Osteoblast (primary cell): ENCODE results near the gene ZNF350. TPM values are rescaled to one million over a fixed set of nuclear protein-coding genes. Genes with fewer than 3 reads are reported as not detected.

Source experiments
- DNase-seq: peaks from one replicate; pipeline ENCODE4 v3.0.0; 2011; ENCODE audit warnings: low spot score, mixed read lengths; ENCODE audit not compliant: insufficient read length; ENCODE audit errors: missing footprints
- H2AFZ ChIP-seq: 2 replicates; pipeline ENCODE4 v1.6.0; 2011; ENCODE audit warnings: mild to moderate bottlenecking, low read length
- H3K27ac ChIP-seq: 2 replicates; pipeline ENCODE4 v1.5.1; 2011; ENCODE audit warnings: mild to moderate bottlenecking, low read depth, low read length, moderate library complexity
- H3K27me3 ChIP-seq: 2 replicates; pipeline ENCODE4 v1.6.0; 2012; ENCODE audit warnings: mild to moderate bottlenecking, control low read depth, inconsistent platforms, low read length, moderate library complexity; ENCODE audit not compliant: insufficient read depth
- H3K36me3 ChIP-seq: 2 replicates; pipeline ENCODE4 v1.5.1; 2011; ENCODE audit warnings: mild to moderate bottlenecking, low read length, control low read depth, moderate library complexity; ENCODE audit not compliant: insufficient read depth
- H3K4me1 ChIP-seq: 2 replicates; pipeline ENCODE4 v1.5.1; 2011; ENCODE audit warnings: mild to moderate bottlenecking, low read length, control low read depth, moderate library complexity; ENCODE audit not compliant: insufficient read depth
- H3K4me2 ChIP-seq: 2 replicates; pipeline ENCODE4 v1.6.0; 2011; ENCODE audit warnings: mild to moderate bottlenecking, low read length; ENCODE audit not compliant: insufficient read depth
- H3K4me3 ChIP-seq: fragments of 200-600 bp; sonication (generic); 3 replicates; pipeline ENCODE4 v1.5.1; 2012; ENCODE audit warnings: mild to moderate bottlenecking, low read length, inconsistent platforms; ENCODE audit not compliant: insufficient read depth
- H3K79me2 ChIP-seq: 2 replicates; pipeline ENCODE4 v1.6.0; 2012; ENCODE audit warnings: mild to moderate bottlenecking, low read length, control low read depth, inconsistent platforms; ENCODE audit not compliant: insufficient read depth
- H3K9me3 ChIP-seq: 2 replicates; pipeline ENCODE4 v1.5.1; 2011; ENCODE audit warnings: low read depth, low read length, control low read depth
- H4K20me1 ChIP-seq: 2 replicates; pipeline ENCODE4 v1.6.0; 2012; ENCODE audit warnings: mild to moderate bottlenecking, low read length, control low read depth; ENCODE audit not compliant: insufficient read depth
- CTCF ChIP-seq: IDR thresholded peaks from 2 replicates; pipeline ENCODE4 v1.5.1; 2011; ENCODE audit warnings: mild to moderate bottlenecking, low read depth, low read length, moderate library complexity; ENCODE audit errors: extremely low read depth
- total RNA-seq: library from RNA; depleted of rRNA; stranded (reverse); fragments of >200 nt; gene quantifications from 2 replicates; pipeline ENCODE4 v1.2.3, GENCODE V29; 2012

ZNF350 gene
- total RNA-seq, 1 donor, result 13.8 TPM

- H3K36me3 ChIP-seq, result peaks cover 93% of the 10 kb centered on the region
- no peak overlapping the region for H2AFZ ChIP-seq
- no peaks in the 10 kb centered on the region for H3K27me3 ChIP-seq
- H3K27ac ChIP-seq, result no peak overlapping the region
- peaks cover 7% of the 10 kb centered on the region for H3K9me3 ChIP-seq
- H4K20me1 ChIP-seq, result no peaks in the 10 kb centered on the region
- H3K79me2 ChIP-seq, result peaks cover 14% of the 10 kb centered on the region
- no peak overlapping the region for H3K4me2 ChIP-seq
- TF ChIP-seq CTCF, result no peak
- no peak overlapping the region for H3K4me3 ChIP-seq
- no peaks in the 10 kb centered on the region for H3K4me1 ChIP-seq
- peak; percentile 71 for DNase-seq
Observed at GRCh38 chr19:52020506-52020905, 33.9 kb upstream of the ZNF350 start.

GRCh38 chr19:52010674-52011073, 24.0 kb upstream of the ZNF350 start:
- DNase-seq, result no peak
- Histone ChIP-seq H4K20me1 (no peaks in the 10 kb centered on the region), H3K4me1 (peaks cover 6% of the 10 kb centered on the region), H3K36me3 (peaks cover 2% of the 10 kb centered on the region), H3K27ac (no peak overlapping the region), H3K79me2 (peaks cover 14% of the 10 kb centered on the region), H3K27me3 (no peaks in the 10 kb centered on the region), H3K4me3 (no peak overlapping the region), H3K9me3 (peaks cover 2% of the 10 kb centered on the region), H2AFZ (no peak overlapping the region), H3K4me2 (no peak overlapping the region)
- TF ChIP-seq CTCF, result no peak

- no peaks in the 10 kb centered on the region for H3K36me3 ChIP-seq
- peak within 1 kb of the TSS; percentile 97 for H3K4me3 ChIP-seq
- H3K27ac ChIP-seq, result peak within 1 kb of the TSS; percentile 92
- no peak for TF ChIP-seq CTCF
- no peaks in the 10 kb centered on the region for H3K9me3 ChIP-seq
- H3K4me1 ChIP-seq, result peaks cover 6% of the 10 kb centered on the region
- peak; percentile 93 for DNase-seq
- no peaks in the 10 kb centered on the region for H4K20me1 ChIP-seq
- peaks cover 28% of the 10 kb centered on the region for H3K79me2 ChIP-seq
- H3K4me2 ChIP-seq, result peak within 1 kb of the TSS; percentile 85
- peak within 1 kb of the TSS; percentile 100 for H2AFZ ChIP-seq
- no peaks in the 10 kb centered on the region for H3K27me3 ChIP-seq
Observed at GRCh38 chr19:52007806-52008557, 21.3 kb upstream of the ZNF350 start, which contains the start of gene ZNF615. Gene ZNF615 (minus strand): TSS chr19:52008211. CDS start chr19:52003711, 4,500 bp downstream.

GRCh38 chr19:52007451-52007805, 20.8 kb upstream of the ZNF350 start:
- Histone ChIP-seq H3K9me3 (no peaks in the 10 kb centered on the region), H3K27ac (peak overlapping the region; percentile 92), H3K4me2 (peak overlapping the region; percentile 85), H3K27me3 (no peaks in the 10 kb centered on the region), H3K79me2 (peaks cover 28% of the 10 kb centered on the region), H3K4me3 (peak overlapping the region; percentile 97), H3K4me1 (peaks cover 6% of the 10 kb centered on the region), H4K20me1 (no peaks in the 10 kb centered on the region), H2AFZ (peak overlapping the region; percentile 100), H3K36me3 (no peaks in the 10 kb centered on the region)
- no peak for TF ChIP-seq CTCF
- DNase-seq, result peak; percentile 29
